SU-DHL-6 (cell line): Measurements from ENCODE around the gene NFYA.

ENCODE experiments used
- EZH2phosphoT487 ChIP-seq: fragments of 200-600 bp; sonication (generic), shearing (Covaris generic); conservative IDR thresholded peaks from 2 replicates; pipeline ENCODE4 v1.6.1; 2018; ENCODE audit warnings: mild to moderate bottlenecking, antibody characterized with exemption, low read length, moderate library complexity, mixed read lengths
- TF ChIP-seq, protein P1 (sequence below): fragments of 200-600 bp; sonication (generic); IDR thresholded peaks from one replicate; pipeline ENCODE4 v1.5.1; 2017; ENCODE audit warnings: antibody characterized with exemption, mild to moderate bottlenecking, low read length, moderate library complexity; ENCODE audit not compliant: insufficient read depth, poor library complexity, severe bottlenecking

DNA sequence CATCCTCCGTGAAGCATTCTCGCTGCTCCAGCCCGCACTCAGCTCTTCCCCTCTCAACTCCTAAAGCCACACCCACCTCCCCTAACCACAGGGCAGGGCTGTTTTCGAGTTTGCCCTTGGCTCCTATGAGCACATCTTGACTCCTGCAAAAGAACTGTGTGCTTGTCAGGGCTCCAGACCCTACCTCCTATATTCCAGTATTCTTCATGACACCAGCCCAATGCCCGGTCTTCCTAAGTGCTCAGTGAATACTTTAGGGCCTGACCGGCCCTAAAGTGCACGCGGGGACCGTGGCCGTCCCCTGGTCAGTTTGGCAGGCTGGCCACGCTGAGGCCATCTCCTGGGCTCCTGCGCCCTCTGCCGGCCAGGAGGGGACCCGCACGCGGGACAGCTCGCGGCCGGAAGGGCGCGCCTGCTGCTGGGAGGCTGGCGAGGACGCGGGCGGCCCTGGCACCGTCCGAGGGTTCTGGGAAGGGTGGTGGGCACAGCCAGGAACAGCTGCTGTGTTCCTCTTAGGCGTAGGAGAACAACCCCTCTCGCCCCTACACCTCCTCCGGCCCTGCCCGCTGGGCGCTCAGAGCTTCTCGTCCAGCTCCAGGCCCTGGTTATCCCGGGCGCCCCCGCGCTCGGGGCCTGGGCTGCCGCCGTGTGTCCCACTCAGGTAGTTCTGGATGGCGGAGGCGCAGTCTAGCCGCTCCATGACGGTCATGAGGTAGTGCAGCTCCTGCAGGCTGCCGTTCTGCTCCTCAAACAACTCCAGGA, 44.8 kb upstream of the NFYA start:
- TF ChIP-seq, protein P1, sequence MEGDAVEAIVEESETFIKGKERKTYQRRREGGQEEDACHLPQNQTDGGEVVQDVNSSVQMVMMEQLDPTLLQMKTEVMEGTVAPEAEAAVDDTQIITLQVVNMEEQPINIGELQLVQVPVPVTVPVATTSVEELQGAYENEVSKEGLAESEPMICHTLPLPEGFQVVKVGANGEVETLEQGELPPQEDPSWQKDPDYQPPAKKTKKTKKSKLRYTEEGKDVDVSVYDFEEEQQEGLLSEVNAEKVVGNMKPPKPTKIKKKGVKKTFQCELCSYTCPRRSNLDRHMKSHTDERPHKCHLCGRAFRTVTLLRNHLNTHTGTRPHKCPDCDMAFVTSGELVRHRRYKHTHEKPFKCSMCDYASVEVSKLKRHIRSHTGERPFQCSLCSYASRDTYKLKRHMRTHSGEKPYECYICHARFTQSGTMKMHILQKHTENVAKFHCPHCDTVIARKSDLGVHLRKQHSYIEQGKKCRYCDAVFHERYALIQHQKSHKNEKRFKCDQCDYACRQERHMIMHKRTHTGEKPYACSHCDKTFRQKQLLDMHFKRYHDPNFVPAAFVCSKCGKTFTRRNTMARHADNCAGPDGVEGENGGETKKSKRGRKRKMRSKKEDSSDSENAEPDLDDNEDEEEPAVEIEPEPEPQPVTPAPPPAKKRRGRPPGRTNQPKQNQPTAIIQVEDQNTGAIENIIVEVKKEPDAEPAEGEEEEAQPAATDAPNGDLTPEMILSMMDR: peak; percentile 100
- TF ChIP-seq EZH2phosphoT487: no peak
